Stimulated activated CD8-positive, alpha-beta memory T cell treated with anti-CD3 and anti-CD28 coated beads, Interleukin-7, amount 100 ng/mL, for 24 hours (primary cell): ENCODE data around the gene SLC29A3.
"Not testable (repeated sequence)": the region's sequence is repeated elsewhere in the genome, so short reads cannot be mapped to it uniquely, and the experiment has no call there.

Experiments used
- DNase-seq: peaks from one replicate; pipeline ENCODE4 v3.0.0-alpha.2; 2020; ENCODE audit warnings: low read depth

The SLC29A3 gene

DNA sequence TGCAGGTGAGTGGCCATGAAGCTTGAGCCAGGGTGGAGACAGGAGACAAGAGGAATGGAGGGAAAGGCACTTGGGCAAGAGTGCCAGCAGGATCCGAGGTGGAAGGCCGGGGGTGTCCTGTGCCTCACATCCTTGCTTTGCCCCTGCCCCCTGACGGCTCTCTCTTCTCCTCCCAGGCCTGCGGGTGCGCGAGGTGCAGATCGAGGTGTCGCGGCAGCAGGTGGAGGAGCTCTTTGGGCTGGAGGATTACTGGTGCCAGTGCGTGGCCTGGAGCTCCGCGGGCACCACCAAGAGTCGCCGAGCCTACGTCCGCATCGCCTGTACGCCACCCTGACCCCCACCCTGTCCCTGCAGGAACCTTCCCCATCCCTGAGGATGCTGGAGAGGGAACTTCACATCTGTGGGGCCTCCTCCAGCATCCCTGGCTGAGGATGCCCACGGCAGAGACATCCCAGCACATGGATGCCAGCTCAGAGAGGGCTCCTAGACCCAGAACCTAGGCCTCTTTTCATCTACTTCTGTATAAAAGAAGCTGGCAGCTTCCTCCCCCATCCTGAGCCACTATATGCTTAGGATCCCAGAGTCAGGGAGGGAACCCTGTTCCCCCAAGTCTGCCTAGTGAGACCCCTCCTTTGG is 34.4 kb upstream of the SLC29A3 start:
- DNase-seq: no peak

DNA sequence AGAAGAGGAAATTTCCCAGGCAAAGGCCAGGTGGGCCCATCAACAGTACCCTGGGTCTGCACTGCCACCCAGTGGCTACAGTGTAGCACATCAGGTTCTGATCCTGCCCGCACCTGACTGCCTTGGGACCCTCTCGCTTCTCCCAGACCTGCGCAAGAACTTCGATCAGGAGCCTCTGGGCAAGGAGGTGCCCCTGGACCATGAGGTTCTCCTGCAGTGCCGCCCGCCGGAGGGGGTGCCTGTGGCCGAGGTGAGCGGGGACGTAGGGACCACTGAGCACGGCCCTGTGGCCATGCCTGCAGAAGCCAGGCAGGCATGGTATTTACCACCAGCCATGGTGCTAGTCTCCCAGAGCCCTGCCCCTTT is 33.9 kb upstream of the SLC29A3 start:
- no peak for DNase-seq

DNA sequence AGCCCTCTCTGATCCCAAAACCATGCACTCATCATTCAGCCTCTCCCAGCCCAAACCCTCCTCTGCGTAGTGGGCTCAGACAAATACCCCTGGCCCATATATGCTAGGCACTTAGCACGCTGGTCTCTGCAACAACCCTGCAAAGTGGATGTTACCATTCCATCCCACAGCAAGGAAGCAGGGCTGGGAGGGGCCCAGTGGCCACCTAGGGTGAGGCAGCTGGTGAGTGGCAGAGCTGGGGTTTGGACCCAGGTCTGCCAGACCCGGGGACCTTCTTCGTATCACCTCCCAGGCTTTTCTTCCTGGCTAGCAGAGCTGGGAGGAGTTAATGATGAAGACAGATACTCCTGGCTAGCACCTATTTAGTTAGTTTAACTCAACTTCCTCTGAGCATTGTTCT is 33.1 kb upstream of the SLC29A3 start:
- no peak for DNase-seq

DNA sequence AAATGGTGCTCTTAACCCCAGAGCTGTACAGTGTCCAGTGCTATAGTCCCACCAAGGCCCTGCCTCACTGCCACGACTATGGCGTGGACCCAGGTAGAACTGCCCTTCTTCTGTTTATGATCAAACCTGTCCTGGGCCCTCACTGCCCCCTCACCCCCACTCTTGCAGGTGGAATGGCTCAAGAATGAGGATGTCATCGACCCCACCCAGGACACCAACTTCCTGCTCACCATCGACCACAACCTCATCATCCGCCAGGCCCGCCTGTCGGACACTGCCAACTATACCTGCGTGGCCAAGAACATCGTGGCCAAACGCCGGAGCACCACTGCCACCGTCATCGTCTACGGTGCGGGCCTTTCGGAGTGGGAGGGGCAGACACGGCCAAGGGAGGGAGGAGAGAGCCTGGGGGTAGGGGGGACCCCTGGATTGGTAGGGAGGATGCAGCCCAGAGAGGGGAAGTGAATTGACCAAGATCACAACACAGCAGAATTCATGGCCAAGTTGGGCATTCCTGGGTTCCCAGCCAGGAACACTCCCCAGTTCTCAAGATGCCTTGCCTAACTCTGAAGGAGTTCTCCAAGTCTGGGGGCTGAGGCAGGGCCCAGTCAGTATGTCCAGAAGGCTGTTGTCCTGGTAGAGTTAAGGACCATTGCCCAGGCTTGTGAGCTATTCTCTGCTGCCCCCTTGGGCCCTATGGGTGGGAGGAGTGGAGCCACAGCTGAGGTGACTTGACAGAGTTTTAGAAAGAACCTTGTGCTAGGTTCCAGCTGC is 32.4 kb upstream of the SLC29A3 start:
- DNase-seq: no peak

DNA sequence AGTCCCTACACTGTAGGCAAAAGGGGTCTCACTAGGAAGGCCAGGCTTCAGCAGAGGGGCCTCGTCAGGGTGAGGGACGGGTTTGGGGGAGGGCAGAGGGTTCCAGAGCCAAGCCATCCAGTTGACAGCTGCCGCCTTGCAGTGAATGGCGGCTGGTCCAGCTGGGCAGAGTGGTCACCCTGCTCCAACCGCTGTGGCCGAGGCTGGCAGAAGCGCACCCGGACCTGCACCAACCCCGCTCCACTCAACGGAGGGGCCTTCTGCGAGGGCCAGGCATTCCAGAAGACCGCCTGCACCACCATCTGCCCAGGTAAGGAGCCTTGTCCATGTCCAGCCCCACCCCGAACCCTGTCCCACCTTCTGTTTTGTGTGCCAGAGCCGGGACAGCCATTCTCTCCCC is 31.6 kb upstream of the SLC29A3 start:
- no peak for DNase-seq

DNA sequence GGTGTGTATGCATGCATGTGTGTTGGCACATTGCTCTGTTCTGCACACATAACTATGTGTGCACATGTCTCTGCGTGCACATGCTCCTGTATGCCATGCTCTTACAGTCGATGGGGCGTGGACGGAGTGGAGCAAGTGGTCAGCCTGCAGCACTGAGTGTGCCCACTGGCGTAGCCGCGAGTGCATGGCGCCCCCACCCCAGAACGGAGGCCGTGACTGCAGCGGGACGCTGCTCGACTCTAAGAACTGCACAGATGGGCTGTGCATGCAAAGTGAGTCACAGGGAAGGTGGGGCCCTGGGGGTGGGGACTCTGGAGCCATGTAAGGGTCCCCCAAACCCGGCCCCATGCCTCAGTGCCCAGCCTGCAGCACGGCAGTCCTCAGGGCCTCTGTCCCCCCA is 30.6 kb upstream of the SLC29A3 start:
- no peak for DNase-seq

DNA sequence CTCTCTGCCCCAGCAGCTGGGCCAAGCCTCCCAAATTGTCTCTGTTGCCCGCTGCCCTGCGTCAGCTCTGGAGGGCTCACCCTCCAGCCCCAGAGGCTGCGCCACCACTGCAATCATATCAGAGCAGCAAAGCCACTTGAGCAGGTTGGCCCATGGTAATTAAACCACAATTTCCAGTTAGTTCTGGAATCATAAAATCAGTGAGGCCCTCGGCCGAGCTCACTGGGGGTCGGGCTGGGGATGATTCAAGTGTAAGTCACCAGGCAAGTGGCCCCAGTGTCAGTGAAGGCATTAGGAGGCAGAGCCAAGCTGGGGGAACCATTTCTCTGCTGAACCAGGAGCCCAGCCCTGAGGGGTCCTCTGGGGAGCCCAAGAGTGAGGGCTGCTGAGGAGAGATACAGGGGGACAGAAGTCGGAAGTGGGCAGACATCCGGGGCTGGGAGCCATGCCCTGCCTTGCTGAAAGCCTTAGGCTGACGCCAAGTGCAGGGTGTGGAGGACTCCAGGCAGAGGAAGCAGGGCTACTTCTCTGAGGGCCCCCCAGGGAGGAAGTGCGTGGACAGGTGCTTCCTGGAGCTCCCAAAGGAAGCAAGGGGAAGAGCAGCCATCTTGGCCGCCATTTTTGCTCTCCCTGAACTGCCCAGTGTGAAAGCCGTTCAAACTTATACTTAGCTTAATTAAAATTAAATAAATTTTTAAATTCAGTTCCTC is 29.5 kb upstream of the SLC29A3 start:
- DNase-seq: no peak

DNA sequence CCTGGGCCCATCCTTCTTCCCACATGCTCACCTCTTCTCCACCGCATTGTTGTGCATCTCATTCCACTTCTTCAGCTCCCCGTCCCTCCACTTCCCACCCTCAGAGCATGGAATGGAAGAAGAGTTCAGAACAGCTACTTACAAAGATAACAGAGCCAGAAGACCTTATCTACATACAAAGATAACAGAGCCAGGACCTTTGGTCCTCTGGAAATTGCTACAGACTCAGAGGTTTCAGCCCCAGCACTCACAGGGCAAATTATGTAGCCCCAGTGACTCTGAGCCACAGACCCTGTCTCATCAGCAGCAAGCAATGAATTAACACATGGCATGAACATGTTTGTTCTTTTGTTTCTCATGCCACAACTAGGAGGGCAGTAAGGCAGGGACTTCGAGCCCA is 28.7 kb upstream of the SLC29A3 start:
- no peak for DNase-seq

DNA sequence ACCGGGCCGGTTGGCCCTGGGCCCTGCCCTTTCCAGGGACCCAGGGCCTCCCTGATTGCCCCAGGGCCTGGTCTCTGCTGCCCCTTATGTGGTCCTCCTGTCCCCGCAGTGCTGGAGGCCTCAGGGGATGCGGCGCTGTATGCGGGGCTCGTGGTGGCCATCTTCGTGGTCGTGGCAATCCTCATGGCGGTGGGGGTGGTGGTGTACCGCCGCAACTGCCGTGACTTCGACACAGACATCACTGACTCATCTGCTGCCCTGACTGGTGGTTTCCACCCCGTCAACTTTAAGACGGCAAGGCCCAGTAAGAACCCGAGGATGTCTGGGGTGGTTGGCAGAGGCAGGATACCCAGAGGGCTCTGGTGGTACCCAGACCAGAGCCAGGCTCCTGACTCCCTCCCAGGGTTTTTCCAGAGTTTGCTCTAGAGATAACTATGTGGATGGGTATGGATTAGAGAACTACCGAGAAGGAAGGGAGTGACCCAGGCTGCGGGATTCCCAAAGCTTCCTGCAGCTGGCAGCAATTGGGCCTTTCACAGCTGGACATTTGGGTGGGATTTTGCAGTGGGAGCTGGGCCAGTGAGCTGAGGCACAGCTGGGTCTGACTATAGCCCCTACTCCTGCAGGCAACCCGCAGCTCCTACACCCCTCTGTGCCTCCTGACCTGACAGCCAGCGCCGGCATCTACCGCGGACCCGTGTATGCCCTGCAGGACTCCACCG is 28.1 kb upstream of the SLC29A3 start:
- DNase-seq: no peak

DNA sequence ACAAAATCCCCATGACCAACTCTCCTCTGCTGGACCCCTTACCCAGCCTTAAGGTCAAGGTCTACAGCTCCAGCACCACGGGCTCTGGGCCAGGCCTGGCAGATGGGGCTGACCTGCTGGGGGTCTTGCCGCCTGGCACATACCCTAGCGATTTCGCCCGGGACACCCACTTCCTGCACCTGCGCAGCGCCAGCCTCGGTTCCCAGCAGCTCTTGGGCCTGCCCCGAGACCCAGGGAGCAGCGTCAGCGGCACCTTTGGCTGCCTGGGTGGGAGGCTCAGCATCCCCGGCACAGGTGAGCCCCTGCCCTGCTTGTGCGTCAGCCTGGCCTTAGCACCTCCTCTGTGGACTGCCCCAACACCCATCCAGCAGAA is 27.5 kb upstream of the SLC29A3 start:
- DNase-seq: no peak

DNA sequence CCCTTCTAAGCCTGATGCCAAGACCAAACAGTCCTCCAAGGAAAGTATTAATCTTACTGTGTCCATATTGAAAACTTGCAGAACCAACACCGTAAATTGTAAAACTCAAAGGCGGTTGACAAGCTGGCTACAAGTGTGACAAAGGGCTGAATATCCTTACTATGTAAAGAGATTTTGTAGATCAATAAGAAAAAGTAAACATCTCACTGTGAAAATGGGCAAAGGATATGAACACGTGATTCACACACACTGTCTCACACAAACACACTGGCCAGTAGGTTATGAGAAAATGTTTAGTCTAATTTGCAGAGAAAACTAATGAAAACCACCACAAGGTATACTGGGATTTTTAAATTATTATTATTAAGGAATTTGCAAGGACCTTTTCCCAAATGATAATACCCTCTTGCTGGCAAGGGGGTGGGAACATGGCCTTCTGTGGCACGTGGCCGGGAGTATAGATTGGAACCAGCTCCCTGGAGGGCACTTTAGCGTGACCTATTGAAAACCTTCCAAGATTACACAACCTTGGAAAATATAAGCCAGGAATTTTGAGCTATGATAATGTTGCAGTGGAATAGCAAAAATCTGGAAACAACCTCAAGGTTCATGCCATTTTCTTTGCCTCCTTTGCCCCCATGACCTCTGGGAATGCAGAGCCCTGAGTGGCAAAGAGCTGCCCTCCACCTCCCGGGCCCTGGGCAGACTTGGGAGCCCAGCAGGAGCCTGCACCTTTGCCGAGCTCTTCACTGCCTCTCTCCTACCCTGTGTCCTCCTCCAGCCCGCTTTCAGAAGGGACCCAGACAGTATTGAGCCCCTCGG is 26.2 kb upstream of the SLC29A3 start:
- DNase-seq: no peak

DNA sequence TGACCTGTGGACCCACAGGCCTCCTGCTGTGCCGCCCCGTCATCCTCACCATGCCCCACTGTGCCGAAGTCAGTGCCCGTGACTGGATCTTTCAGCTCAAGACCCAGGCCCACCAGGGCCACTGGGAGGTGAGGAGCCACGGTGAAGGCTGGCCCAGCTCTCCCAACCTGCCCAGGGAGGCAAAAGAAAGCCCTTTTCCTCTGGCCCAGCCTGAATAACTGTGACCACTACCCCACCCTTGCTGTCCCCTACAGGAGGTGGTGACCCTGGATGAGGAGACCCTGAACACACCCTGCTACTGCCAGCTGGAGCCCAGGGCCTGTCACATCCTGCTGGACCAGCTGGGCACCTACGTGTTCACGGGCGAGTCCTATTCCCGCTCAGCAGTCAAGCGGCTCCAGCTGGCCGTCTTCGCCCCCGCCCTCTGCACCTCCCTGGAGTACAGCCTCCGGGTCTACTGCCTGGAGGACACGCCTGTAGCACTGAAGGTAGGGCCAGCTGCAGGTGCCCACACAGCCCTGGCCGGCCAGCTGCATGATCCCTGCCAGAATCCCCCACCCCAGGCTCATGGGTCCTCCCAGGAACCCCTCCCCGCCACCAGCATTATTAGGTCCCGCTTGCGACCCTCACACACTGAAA is 25.5 kb upstream of the SLC29A3 start:
- DNase-seq: no peak

DNA sequence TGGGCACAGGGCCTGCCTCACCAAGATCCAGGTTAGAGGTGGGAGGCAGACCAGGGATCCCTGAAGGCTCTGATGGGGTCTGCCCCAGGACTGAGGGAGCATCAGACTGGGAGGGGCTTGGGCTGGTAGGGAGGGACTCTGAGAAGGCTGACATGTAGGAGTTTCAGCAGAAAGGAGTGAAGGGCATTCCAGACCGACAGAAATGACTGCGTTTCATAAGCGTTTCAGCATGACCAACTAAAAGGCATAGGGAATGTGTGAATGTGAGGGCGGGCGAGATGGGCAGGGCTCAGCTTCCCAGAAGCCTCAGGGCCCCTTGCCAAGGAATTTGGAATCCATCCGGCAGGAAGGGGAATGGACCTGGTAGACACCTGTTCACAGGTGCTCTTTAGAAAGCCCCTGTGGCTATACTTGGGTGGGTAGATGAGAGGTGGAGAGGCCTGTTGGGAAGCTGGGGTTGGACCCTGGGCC is 24.9 kb upstream of the SLC29A3 start:
- DNase-seq: no peak

DNA sequence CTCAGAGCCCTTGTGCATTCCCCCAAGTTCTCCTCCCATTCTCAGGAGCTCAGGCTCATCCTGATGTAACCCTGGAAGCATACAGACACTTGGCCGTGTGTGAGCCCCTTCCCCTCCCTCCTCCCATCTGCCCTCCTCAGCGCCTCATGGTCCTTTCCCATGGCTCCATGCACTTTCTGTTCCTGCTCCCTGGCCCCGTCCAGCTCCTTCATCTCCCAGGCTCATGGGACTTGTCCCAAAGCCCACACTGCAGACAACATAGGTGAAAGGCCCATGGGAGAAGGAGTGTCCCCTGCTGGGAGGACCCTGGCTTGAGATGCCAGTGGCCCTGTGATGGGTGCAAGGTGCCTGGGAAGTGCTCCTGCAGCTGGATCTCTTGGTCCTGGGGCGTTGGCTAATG is 24.2 kb upstream of the SLC29A3 start:
- DNase-seq: no peak

DNA sequence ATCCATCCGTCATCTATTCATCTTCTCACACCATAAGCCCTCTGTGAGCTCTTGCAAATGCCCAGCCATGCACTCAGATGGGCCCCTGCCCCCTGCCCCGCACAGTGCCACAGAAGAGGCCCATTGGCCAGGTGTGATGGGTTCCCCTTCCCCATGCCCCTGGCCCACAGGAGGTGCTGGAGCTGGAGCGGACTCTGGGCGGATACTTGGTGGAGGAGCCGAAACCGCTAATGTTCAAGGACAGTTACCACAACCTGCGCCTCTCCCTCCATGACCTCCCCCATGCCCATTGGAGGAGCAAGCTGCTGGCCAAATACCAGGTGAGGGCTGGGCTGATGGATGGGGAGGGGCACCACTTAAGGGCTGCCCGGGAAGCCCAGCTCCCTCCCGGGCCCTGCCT is 23.4 kb upstream of the SLC29A3 start:
- DNase-seq: no peak

DNA sequence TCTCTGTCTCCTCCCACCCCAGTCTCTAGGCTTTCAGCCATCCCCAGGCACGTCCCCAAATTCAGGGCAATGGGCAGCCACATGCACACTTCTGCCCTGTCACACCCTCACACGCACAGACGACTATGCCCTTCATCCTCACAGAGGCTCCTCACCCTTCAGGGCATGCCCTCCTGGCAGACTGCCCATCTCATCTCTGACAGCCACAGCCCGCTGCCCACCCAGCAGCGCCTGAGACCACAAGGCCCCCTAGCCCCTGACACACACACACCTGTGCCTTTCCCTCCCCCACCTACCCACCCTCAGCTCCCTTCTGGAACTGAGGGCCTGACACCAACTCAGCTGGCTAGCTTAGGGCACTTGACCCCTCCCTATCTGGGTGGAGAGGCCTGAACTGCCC is 23.0 kb upstream of the SLC29A3 start:
- DNase-seq: no peak

DNA sequence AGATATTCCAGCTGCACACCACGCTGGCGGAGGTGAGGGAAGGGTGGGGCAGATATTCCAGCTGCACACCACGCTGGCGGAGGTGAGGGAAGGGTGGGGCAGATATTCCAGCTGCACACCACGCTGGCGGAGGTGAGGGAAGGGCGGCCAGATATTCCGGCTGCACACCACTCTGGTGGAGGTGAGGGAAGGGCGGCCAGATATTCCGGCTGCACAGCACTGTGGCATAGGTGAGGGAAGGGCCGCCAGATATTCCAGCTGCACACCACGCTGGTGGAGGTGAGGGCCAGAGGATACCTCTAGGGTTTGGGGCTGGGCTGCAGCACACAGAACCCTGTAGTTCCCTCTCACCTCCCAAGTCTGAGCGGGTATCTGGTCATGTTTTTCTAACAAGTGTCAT is 22.2 kb upstream of the SLC29A3 start:
- not testable (repeated sequence) for DNase-seq

DNA sequence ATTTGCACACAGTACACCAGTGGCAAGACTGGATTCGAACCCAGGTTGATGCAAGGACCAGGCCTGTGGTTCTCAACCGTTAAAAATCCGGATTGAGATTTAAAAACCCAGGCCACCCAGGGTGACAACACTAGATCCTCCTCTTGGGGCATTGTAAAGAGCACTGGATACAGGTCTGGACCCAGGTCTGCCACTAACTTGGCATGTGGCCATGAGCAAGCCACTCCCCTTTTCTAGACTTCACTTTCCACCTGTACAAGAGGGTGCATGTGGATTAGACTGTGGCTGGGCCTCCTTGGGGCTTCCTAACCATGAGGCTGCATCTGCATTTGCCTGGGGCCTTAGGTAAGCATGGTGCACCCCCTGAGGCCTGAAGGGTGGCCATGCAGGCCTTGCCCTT is 21.7 kb upstream of the SLC29A3 start:
- no peak for DNase-seq

DNA sequence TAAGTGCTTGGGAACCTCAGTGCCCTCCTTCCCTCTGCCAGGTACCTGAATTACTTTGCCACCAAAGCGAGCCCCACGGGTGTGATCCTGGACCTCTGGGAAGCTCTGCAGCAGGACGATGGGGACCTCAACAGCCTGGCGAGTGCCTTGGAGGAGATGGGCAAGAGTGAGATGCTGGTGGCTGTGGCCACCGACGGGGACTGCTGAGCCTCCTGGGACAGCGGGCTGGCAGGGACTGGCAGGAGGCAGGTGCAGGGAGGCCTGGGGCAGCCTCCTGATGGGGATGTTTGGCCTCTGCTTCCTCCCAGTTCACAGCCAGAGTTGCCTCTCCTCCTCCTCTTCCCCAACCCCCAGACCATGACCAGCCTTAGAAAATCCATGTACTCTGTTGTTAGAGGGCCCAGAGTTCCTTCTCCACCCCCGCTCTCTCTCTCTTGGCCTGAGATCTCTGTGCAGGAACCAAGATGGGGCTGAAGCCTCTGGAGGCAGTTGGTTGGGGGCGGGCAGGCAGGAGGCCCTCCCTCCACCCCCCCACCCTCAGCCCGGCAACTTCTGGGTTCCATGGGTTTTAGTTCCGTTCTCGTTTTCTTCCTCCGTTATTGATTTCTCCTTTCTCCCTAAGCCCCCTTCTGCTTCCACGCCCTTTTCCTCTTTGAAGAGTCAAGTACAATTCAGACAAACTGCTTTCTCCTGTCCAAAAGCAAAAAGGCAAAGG is 19.8 kb upstream of the SLC29A3 start:
- no peak for DNase-seq

DNA sequence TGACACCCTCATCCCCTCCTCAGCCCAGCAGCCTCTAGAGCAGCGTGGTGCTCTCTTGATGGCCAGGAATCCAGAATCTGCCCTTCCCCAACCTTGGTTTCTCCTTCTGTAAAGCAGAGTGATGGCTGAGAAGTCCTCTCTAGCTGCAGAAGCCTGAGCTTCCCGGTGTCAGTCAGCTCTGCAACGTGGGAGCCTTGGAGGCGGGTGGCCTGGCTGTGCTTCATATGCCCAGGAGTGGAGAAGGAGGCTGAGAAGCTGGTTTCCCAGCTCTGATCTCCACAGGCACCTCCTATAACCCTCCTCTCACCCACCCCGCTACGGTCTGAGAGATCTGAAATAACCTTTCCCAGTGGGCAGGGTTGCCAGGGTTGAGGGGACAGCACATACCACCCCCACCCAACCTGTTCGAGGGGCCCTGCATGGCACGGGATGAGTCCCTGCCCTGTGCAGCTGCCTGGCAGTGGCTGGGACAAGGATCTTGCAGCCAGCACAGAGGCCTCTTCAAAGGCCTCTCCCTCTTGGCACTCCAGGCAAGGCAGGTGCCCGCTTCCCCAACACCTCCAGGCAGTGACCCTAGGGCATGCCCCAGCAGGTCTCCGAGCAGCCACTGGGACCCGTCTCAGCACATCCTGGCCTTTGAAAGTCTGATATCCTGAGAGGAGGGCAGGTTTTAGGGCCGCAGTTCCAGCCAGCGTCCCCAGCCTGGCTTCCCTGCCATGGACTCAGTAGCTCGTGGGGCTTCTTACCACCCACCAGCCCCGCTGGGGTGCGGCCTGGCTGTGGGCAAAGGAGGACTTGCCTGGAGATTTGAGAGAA is 18.3 kb upstream of the SLC29A3 start:
- DNase-seq: no peak
